OCI-LY7 (cell line): ENCODE results near the gene CA10. TPM values are rescaled to one million over a fixed set of nuclear protein-coding genes. Genes with fewer than 3 reads are reported as not detected.

Source experiments
- BruUV-seq: library from RNA; stranded (reverse); fragments of 400-500 nt; replicated peaks from 2 replicates; lab custom pipeline; 2021; lab: Mats Ljungman, UMichigan
- CTCF ChIA-PET: fragments of 300-600 bp; sonication (Branson Sonifier 250); formaldehyde crosslinking; loops from one replicate; lab custom pipeline; 2022; ENCODE audit warnings: antibody characterized with exemption; ENCODE audit not compliant: unreplicated experiment; lab: Charles Lee
- POLR2A ChIA-PET: fragments of 300-600 bp; sonication (Branson Sonifier 250); formaldehyde crosslinking; loops from one replicate; lab custom pipeline; 2022; ENCODE audit warnings: antibody characterized with exemption; lab: Charles Lee
- DNase-seq: peaks from one replicate; pipeline ENCODE4 v3.0.0-alpha.2; 2015; ENCODE audit warnings: low spot score
- H2AFZ ChIP-seq: fragments of 200-600 bp; sonication (generic), shearing (Covaris generic); 2 replicates; pipeline ENCODE4 v1.6.1; 2014; ENCODE audit warnings: mild to moderate bottlenecking, antibody characterized with exemption, low read length, moderate library complexity
- H3K27ac ChIP-seq: fragments of 200-600 bp; sonication (generic); 2 replicates; pipeline ENCODE4 v1.5.1; 2014; ENCODE audit warnings: mixed run types, low read depth, mild to moderate bottlenecking, moderate library complexity, low read length, inconsistent platforms; ENCODE audit not compliant: poor library complexity, severe bottlenecking
- H3K36me3 ChIP-seq: fragments of 200-600 bp; sonication (generic); 2 replicates; pipeline ENCODE4 v1.6.1; 2014; ENCODE audit warnings: mild to moderate bottlenecking, antibody characterized with exemption, low read length, moderate library complexity, mixed read lengths; ENCODE audit not compliant: insufficient read depth
- H3K4me1 ChIP-seq: fragments of 200-600 bp; sonication (generic); 2 replicates; pipeline ENCODE4 v1.5.1; 2014; ENCODE audit warnings: mild to moderate bottlenecking, low read length; ENCODE audit not compliant: insufficient read depth, poor library complexity, severe bottlenecking
- H3K4me2 ChIP-seq: fragments of 200-600 bp; sonication (generic); 2 replicates; pipeline ENCODE4 v1.6.1; 2014; ENCODE audit warnings: mild to moderate bottlenecking, low read length
- H3K4me3 ChIP-seq: fragments of 200-600 bp; sonication (generic); 2 replicates; pipeline ENCODE4 v1.5.1; 2014; ENCODE audit warnings: mild to moderate bottlenecking, low read depth, low read length; ENCODE audit not compliant: poor library complexity, severe bottlenecking
- H3K79me2 ChIP-seq: fragments of 200-600 bp; sonication (generic); 2 replicates; pipeline ENCODE4 v1.6.1; 2016; ENCODE audit warnings: low read depth, mild to moderate bottlenecking, low read length, moderate library complexity, mixed read lengths; ENCODE audit not compliant: insufficient read depth
- H3K9me2 ChIP-seq: fragments of 200-600 bp; sonication (generic); 2 replicates; pipeline ENCODE4 v1.6.1; 2016; ENCODE audit warnings: mild to moderate bottlenecking, low read length, mixed read lengths; ENCODE audit not compliant: insufficient read depth
- H3K9me3 ChIP-seq: fragments of 200-600 bp; sonication (generic); 2 replicates; pipeline ENCODE4 v1.6.1; 2014; ENCODE audit warnings: mild to moderate bottlenecking, mixed run types, low read length, mixed read lengths
- H4K20me1 ChIP-seq: fragments of 200-600 bp; sonication (generic); 2 replicates; pipeline ENCODE4 v1.6.1; 2014; ENCODE audit warnings: mild to moderate bottlenecking, antibody characterized with exemption, low read length, moderate library complexity, mixed read lengths; ENCODE audit not compliant: insufficient read depth
- EZH2phosphoT487 ChIP-seq: fragments of 200-600 bp; sonication (generic); IDR thresholded peaks from 2 replicates; pipeline ENCODE4 v1.6.1; 2018; ENCODE audit warnings: low read depth, borderline replicate concordance, mild to moderate bottlenecking, mixed run types, antibody characterized with exemption, low read length, moderate library complexity, mixed read lengths
- intact Hi-C: fragments of 100-400 bp; cut with micrococcal nuclease; formaldehyde crosslinking; loops from one replicate; pipeline ENCODE4 v1.10.0; 2022; ENCODE audit not compliant: unreplicated experiment
- total RNA-seq, 2 experiments: library from RNA; depleted of rRNA in 1 of 2; stranded (reverse); fragments of >200 nt in 1 of 2; shearing (Covaris generic) in 1 of 2; gene quantifications; 2 replicates each; pipeline ENCODE4 v1.2.3, GENCODE V29; 2014 to 2022
- TF ChIP-seq, protein P1 (sequence below): fragments of 200-600 bp; sonication (generic); conservative IDR thresholded peaks from 2 replicates; pipeline ENCODE4 v1.5.1; 2014; ENCODE audit warnings: mild to moderate bottlenecking, antibody characterized with exemption, low read length, moderate library complexity, mixed read lengths

Gene CA10
- total RNA-seq, 2 experiments from 2014 or later: not detected

GRCh38 chr17:52148288-52148968 lies 10.1 kb downstream of the CA10 start:
- H3K9me2 ChIP-seq: no peaks in the 10 kb centered on the region
- POLR2A ChIA-PET: no interaction called here
- H3K4me2 ChIP-seq: no peak overlapping the region

GRCh38 chr17:52147872-52148271 lies 10.6 kb downstream of the CA10 start:
- POLR2A ChIA-PET: no interaction called here
- Histone ChIP-seq H3K9me3 (no peaks in the 10 kb centered on the region), H4K20me1 (no peaks in the 10 kb centered on the region), H3K36me3 (no peaks in the 10 kb centered on the region), H3K9me2 (no peaks in the 10 kb centered on the region), H3K4me3 (no peak overlapping the region), H2AFZ (no peak overlapping the region), H3K4me1 (no peaks in the 10 kb centered on the region), H3K27ac (no peak overlapping the region), H3K79me2 (no peaks in the 10 kb centered on the region), H3K4me2 (no peak overlapping the region)
- DNase-seq: no peak
- no TSS peak for BruUV-seq
- intact Hi-C loops: no loop called here
- TF ChIP-seq EZH2phosphoT487: no peak
- TF ChIP-seq, protein P1, sequence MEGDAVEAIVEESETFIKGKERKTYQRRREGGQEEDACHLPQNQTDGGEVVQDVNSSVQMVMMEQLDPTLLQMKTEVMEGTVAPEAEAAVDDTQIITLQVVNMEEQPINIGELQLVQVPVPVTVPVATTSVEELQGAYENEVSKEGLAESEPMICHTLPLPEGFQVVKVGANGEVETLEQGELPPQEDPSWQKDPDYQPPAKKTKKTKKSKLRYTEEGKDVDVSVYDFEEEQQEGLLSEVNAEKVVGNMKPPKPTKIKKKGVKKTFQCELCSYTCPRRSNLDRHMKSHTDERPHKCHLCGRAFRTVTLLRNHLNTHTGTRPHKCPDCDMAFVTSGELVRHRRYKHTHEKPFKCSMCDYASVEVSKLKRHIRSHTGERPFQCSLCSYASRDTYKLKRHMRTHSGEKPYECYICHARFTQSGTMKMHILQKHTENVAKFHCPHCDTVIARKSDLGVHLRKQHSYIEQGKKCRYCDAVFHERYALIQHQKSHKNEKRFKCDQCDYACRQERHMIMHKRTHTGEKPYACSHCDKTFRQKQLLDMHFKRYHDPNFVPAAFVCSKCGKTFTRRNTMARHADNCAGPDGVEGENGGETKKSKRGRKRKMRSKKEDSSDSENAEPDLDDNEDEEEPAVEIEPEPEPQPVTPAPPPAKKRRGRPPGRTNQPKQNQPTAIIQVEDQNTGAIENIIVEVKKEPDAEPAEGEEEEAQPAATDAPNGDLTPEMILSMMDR: no peak
- CTCF ChIA-PET: no interaction called here

More at GRCh38 chr17:52148288-52148968, 10.1 kb downstream of the CA10 start:
- Histone ChIP-seq H2AFZ (no peak overlapping the region), H3K4me3 (no peak overlapping the region), H3K4me1 (no peaks in the 10 kb centered on the region), H3K27ac (no peak overlapping the region), H4K20me1 (no peaks in the 10 kb centered on the region), H3K9me3 (no peaks in the 10 kb centered on the region), H3K36me3 (no peaks in the 10 kb centered on the region), H3K79me2 (no peaks in the 10 kb centered on the region)
- TF ChIP-seq EZH2phosphoT487: no peak
- TF ChIP-seq, protein P1: no peak
- intact Hi-C loops: no loop called here
- no TSS peak for BruUV-seq
- CTCF ChIA-PET: no interaction called here
- DNase-seq: no peak

DNA sequence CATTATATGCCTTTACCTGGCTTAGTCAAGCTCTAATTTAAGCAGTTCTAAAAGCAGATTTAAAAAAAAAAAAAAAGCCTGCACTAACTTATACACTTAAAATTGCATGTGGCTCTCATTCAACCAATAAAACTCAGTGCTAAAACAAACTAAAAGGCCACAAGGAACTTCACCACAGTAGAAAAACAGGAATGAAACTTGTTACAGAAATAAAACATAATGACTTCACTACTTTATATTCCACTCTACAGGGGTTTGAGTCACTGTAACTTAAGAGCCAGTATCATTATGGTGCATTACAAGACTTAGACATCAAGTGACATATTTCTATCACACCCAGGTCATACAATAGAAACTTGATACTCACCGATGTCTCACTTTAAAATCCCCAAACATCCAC lies 11.1 kb downstream of the CA10 start:
- ChIA-PET CTCF (no interaction called here), POLR2A (no interaction called here)
- Histone ChIP-seq H3K4me1 (no peaks in the 10 kb centered on the region), H3K9me3 (no peaks in the 10 kb centered on the region), H3K27ac (no peak overlapping the region), H2AFZ (no peak overlapping the region), H3K36me3 (no peaks in the 10 kb centered on the region), H3K4me2 (no peak overlapping the region), H4K20me1 (no peaks in the 10 kb centered on the region), H3K79me2 (no peaks in the 10 kb centered on the region), H3K9me2 (no peaks in the 10 kb centered on the region), H3K4me3 (no peak overlapping the region)
- TF ChIP-seq, protein P1: no peak
- no peak for TF ChIP-seq EZH2phosphoT487
- intact Hi-C loops: no loop called here
- no peak for DNase-seq
- BruUV-seq: no TSS peak
